Testis (tissue), 3 donors: ENCODE measurements around the gene ZNF880. TPM values are rescaled to one million over a fixed set of nuclear protein-coding genes. Genes with fewer than 3 reads are reported as not detected.

ENCODE experiments used
- DNase-seq: peaks from one replicate; pipeline ENCODE4 v3.0.0-alpha.2; 2019
- H3K27ac ChIP-seq, 2 donors: fragments of 200-600 bp; sonication (generic); one replicate each; pipeline ENCODE4 v1.5.1; 2019
- H3K27me3 ChIP-seq: fragments of 200-600 bp; sonication (generic); one replicate; pipeline ENCODE4 v1.5.1; 2019
- H3K36me3 ChIP-seq: fragments of 200-600 bp; sonication (generic); one replicate; pipeline ENCODE4 v1.5.1; 2017; ENCODE audit warnings: low read depth; ENCODE audit errors: missing control alignments
- H3K4me1 ChIP-seq: fragments of 200-600 bp; sonication (generic); one replicate; pipeline ENCODE4 v1.5.1; 2019
- H3K4me3 ChIP-seq, 2 donors: fragments of 200-600 bp; sonication (generic); one replicate each; pipeline ENCODE4 v1.5.1; 2017 to 2019
- H3K9me3 ChIP-seq: fragments of 200-600 bp; sonication (generic); one replicate; pipeline ENCODE4 v1.5.1; 2017
- POLR2A ChIP-seq: fragments of 450-650 bp; IDR thresholded peaks from one replicate; pipeline ENCODE4 v1.6.1; 2017; ENCODE audit warnings: antibody characterized with exemption, mild to moderate bottlenecking, moderate library complexity
- WGBS, 2 donors: methylation state at CpG; one replicate each; pipeline ENCODE4 v1.1.5; 2018; 5-methylcytosine and 5-hydroxymethylcytosine counted together
- intact Hi-C: fragments of 100-400 bp; cut with DNase I; formaldehyde crosslinking; loops from one replicate; pipeline ENCODE4 v1.15.1; 2023; ENCODE audit warnings: low total_unique reads
- polyA plus RNA-seq: library from polyadenylated mRNA; stranded (reverse); fragments of 350-450 nt; fragmentation: Illumina TruSeq; extraction: RNeasy Lipid Tissue Mini Kit (QIAGEN cat#74804); gene quantifications from one replicate; pipeline ENCODE4 v1.2.3, GENCODE V29; 2014; ENCODE audit warnings: low read depth, low replicate concordance; ENCODE audit not compliant: insufficient read depth
- total RNA-seq, 2 donors: library from RNA; depleted of rRNA; stranded (reverse); fragments of >200 nt; gene quantifications; one replicate each; pipeline ENCODE4 v1.2.3, GENCODE V29; 2016
- TF ChIP-seq, protein P1 (sequence below), 3 experiments: fragments of 450-650 bp in 2 of 3; fragments of 200-600 bp in 1 of 3; sonication (generic) in 1 of 3; IDR thresholded peaks; one replicate each; pipeline ENCODE4 v1.5.1; 2016 to 2019; ENCODE audit warnings: antibody characterized with exemption in 3 of 3, mild to moderate bottlenecking in 2 of 3, moderate library complexity in 1 of 3

ZNF880 gene
- total and polyA plus RNA-seq, 3 donors from 2014 or later: 13.8 to 27.6 (median 22.1) TPM

DNA sequence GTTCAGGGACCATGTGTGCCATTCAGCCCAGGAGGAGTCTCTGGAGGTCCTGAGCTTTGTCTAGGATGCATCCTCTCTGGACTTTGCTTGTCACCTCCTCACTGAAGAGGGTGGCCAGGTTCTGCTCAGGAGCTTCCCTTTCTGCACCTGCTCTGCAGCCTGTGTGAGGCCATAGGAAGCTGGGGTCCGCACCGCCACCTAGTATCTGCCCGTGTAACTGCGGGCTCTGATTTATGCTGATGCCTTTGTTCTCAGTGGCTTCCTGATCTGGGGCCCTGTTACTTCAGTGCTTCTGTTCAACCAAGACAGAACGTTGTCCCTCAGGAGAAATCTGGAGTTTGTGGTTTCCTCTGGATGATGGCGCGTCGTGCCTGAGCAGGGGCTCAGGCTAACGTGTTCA lies 18.2 kb upstream of the ZNF880 start:
- no peaks in the 10 kb centered on the region for H3K9me3 ChIP-seq
- no peaks in the 10 kb centered on the region for H3K27me3 ChIP-seq
- 78 to 80% methylated on average over 8 to 9 of the region's 9 CpGs for WGBS, 2 donors
- H3K36me3 ChIP-seq: no peaks in the 10 kb centered on the region
- intact Hi-C loops: no loop called here
- no peak overlapping the region for H3K27ac ChIP-seq
- H3K4me3 ChIP-seq: no peak overlapping the region
- H3K4me1 ChIP-seq: no peaks in the 10 kb centered on the region
- DNase-seq: no peak
- TF ChIP-seq, protein P1, sequence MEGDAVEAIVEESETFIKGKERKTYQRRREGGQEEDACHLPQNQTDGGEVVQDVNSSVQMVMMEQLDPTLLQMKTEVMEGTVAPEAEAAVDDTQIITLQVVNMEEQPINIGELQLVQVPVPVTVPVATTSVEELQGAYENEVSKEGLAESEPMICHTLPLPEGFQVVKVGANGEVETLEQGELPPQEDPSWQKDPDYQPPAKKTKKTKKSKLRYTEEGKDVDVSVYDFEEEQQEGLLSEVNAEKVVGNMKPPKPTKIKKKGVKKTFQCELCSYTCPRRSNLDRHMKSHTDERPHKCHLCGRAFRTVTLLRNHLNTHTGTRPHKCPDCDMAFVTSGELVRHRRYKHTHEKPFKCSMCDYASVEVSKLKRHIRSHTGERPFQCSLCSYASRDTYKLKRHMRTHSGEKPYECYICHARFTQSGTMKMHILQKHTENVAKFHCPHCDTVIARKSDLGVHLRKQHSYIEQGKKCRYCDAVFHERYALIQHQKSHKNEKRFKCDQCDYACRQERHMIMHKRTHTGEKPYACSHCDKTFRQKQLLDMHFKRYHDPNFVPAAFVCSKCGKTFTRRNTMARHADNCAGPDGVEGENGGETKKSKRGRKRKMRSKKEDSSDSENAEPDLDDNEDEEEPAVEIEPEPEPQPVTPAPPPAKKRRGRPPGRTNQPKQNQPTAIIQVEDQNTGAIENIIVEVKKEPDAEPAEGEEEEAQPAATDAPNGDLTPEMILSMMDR (IDR thresholded peaks at IDR 0.05): no peak
- no peak for TF ChIP-seq POLR2A

DNA sequence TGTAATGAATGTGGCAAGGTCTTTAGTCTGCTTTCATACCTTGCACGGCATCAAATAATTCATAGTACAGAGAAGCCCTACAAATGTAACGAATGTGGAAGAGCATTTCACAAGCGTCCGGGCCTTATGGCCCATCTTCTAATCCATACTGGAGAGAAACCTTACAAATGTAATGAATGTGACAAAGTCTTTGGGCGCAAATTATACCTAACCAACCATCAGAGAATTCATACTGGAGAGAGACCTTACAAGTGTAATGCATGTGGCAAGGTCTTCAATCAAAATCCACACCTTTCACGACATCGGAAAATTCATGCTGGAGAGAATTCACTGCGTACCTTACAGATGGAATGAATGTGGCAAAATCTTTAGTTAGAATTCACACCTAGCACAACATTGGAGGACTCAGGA lies 3.3 kb upstream of the ZNF880 start:
- peaks cover 3% of the 10 kb centered on the region for H3K4me1 ChIP-seq
- no peak overlapping the region for H3K4me3 ChIP-seq
- no peak for DNase-seq
- TF ChIP-seq, protein P1 (IDR thresholded peaks at IDR 0.05): no peak
- no peak for TF ChIP-seq POLR2A
- no peaks in the 10 kb centered on the region for H3K9me3 ChIP-seq
- intact Hi-C loops: no loop called here
- no peaks in the 10 kb centered on the region for H3K27me3 ChIP-seq
- H3K36me3 ChIP-seq: no peaks in the 10 kb centered on the region
- WGBS, 2 donors: 94 to 97% methylated on average over 8 of the region's 8 CpGs
- H3K27ac ChIP-seq: no peak overlapping the region

- peak overlapping the region; percentile 87 to 89 for H3K27ac ChIP-seq
- 23% methylated on average over 7 of the region's 7 CpGs for WGBS, 2 donors
- intact Hi-C loops: no loop called here
- no peaks in the 10 kb centered on the region for H3K9me3 ChIP-seq
- peak overlapping the region; percentile 69 to 83 for H3K4me3 ChIP-seq
- peaks cover 3% of the 10 kb centered on the region for H3K4me1 ChIP-seq
- H3K27me3 ChIP-seq: no peaks in the 10 kb centered on the region
- H3K36me3 ChIP-seq: no peaks in the 10 kb centered on the region
- DNase-seq: no peak
- TF ChIP-seq POLR2A: no peak
- TF ChIP-seq, protein P1 (IDR thresholded peaks at IDR 0.05): no peak
Observed at GRCh38 chr19:52370341-52370710, 603 bp downstream of the ZNF880 start.

DNA sequence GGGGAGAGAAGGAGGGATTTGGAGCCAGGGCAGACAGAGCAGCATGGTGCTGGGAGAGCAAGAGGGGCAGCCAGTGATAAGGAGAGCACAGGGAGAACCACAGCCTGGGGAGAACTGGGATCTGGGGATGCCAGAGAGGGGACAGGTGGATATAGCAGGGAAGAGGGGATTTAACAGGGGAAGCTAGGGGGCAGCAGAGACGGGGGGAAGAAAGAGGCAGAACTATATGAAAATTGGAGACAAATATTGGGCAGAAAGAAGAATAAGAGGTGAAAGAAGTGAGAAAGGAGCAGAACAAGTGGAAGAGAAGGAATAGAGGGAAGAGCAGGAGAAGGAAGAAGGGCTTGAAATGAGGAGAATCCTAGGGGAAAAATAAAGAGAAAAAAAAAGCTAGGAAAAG lies 21.4 kb downstream of the ZNF880 start:
- no peak overlapping the region for H3K4me3 ChIP-seq
- DNase-seq: no peak
- 50 to 77% methylated on average over 1 of the region's 1 CpG for WGBS, 2 donors
- no peaks in the 10 kb centered on the region for H3K9me3 ChIP-seq
- H3K27me3 ChIP-seq: no peaks in the 10 kb centered on the region
- no peaks in the 10 kb centered on the region for H3K36me3 ChIP-seq
- TF ChIP-seq POLR2A: no peak
- TF ChIP-seq, protein P1 (IDR thresholded peaks at IDR 0.05): no peak
- no peaks in the 10 kb centered on the region for H3K4me1 ChIP-seq
- no peak overlapping the region for H3K27ac ChIP-seq
- intact Hi-C loops: no loop called here

DNA sequence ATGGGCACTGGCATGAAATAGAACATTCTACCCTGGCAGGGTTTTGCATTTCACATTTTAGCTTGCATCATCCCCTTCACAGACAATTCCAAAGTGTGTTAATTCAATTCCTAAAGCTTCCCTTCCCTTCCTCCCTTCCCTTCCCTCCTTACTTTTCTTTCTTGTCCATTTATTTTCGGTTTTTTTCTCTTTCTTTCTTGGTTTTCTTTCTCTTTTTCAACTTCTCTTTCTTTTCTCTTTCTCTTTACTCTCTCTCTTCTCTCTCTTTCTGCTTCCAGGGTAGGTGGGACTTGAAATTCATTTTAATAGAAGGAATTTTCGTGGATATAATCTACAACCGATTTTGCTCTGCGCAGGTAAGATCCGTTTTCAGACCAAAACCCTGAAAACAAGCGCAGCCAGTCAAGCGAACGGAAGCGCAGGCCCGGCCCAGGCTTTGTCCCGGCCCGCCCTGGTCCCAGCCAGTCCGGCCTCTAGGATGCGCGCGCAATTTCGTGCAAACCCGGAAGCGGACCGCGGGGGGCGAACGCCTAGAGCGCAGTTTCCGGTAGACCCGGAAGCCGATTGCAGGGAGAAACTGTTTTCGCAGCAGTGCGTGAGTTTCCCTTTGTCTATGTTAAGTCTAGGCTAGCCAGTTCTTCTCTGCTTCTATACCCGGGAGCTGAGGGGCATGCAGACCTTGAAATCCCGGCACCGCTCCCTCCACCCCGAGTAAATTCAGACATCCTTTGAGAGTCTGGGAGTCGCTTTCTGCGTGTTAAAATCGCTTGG lies 27.8 kb downstream of the ZNF880 start, which contains the start of gene ZNF528:
TSS of gene ZNF528 (plus strand) at position 540 of the 771 bp plus-strand sequence. CDS start 4,165 bp downstream, outside the sequence.
- Histone ChIP-seq H3K9me3 (no peaks in the 10 kb centered on the region), H3K4me3 (peak within 1 kb of the TSS; percentile 66 to 80), H3K36me3 (no peaks in the 10 kb centered on the region), H3K27ac (peak within 1 kb of the TSS; percentile 34 to 54), H3K27me3 (no peaks in the 10 kb centered on the region), H3K4me1 (peaks cover 7% of the 10 kb centered on the region)
- 0% methylated on average over 23 to 36 of the region's 36 CpGs for WGBS, 2 donors
- TF ChIP-seq, protein P1 (IDR thresholded peaks at IDR 0.05): no peak
- no peak for TF ChIP-seq POLR2A
- intact Hi-C loops: no loop called here
- peak; percentile 97 for DNase-seq
